Mucosa of descending colon (tissue), 3 donors: ENCODE measurements around the gene KCTD11. TPM values are rescaled to one million over a fixed set of nuclear protein-coding genes. Genes with fewer than 3 reads are reported as not detected.
"Not testable (repeated sequence)": the region's sequence is repeated elsewhere in the genome, so short reads cannot be mapped to it uniquely, and the experiment has no call there.

Source experiments
- ATAC-seq: fragments of 200-7000 bp; cut with Tn5 transposase; one replicate; pipeline ENCODE4 v1.9.1; 2020; ENCODE audit warnings: mild to moderate bottlenecking, moderate library complexity
- DNase-seq, 3 donors: peaks; one replicate each; pipeline ENCODE4 v3.0.0-alpha.2; 2020
- H3K36me3 ChIP-seq: fragments of 200-600 bp; one replicate; pipeline ENCODE4 v1.8.0; 2021; ENCODE audit warnings: low read depth, mild to moderate bottlenecking
- H3K4me1 ChIP-seq: fragments of 200-600 bp; one replicate; pipeline ENCODE4 v1.8.0; 2021; ENCODE audit warnings: low read depth, mild to moderate bottlenecking
- H3K4me3 ChIP-seq: fragments of 200-600 bp; one replicate; pipeline ENCODE4 v1.8.0; 2021; ENCODE audit warnings: mild to moderate bottlenecking
- H3K9me3 ChIP-seq: fragments of 200-600 bp; one replicate; pipeline ENCODE4 v1.8.0; 2021; ENCODE audit warnings: mild to moderate bottlenecking
- intact Hi-C, 2 donors: fragments of 100-400 bp; cut with DNase I in 1 of 2; cut with micrococcal nuclease in 1 of 2; formaldehyde crosslinking; loops; one replicate each; pipeline versions ENCODE4 v1.11.0 to v1.11.1; 2022; cut with DNase I, micrococcal nuclease
- total RNA-seq, 3 donors: library from RNA; stranded (reverse); fragmentation: NEBNext Ultra II Directional in 2 of 3; extraction: Animal tissue kit (Norgen Biotek cat#: 25700) in 2 of 3; gene quantifications; one replicate each; pipeline versions ENCODE4 v1.2.1 to v1.2.4, GENCODE V29; 2021 to 2023
- TF ChIP-seq, protein P1 (sequence below): fragments of 200-600 bp; IDR thresholded peaks from one replicate; pipeline ENCODE4 v1.8.0; 2022; ENCODE audit warnings: antibody characterized with exemption, mild to moderate bottlenecking
- donor health status: DM: no; HTN: no; CAD: no; lungs with moderate emphysema.
- donor health status: DM: no; HTN: no; CAD: no.
- donor health status: DM: no; HTN: yes; CAD: no.

Gene KCTD11
- total RNA-seq, 3 donors from 2014 or later, result 8.2 to 10.3 (median 8.5) TPM

DNA sequence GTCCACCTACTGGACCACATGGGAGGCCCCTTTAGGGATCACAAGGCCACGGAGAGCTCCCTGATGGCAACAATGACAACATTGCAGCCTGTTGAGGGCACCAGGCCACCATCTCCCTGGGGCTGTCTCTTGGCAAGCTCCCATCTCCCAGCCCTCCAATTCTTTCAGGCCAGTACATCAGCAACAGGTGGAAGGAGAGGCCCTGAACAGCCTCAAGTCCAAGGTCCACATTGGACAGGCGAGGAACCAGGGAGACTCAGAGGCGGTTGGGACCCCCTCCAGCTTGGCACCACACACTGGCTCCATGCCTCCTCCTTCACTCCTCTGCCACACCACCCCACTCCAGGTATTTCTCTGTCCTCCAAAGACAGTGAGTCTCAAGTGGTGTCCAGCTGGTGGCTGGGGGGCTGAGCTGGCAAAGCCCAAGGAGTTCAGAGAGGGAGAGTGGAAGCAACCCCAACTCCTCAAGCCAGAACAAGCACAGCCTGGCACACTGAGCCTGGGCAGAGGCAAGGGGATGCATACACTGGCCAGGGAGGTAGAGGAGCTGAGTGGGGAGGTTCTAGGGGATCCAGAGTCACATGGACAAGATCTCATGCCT lies 16.9 kb upstream of the KCTD11 start:
- no peaks in the 10 kb centered on the region for H3K36me3 ChIP-seq
- DNase-seq (peak in 1 of 3 donors; percentile 34), ATAC-seq (no peak)
- TF ChIP-seq, protein P1, sequence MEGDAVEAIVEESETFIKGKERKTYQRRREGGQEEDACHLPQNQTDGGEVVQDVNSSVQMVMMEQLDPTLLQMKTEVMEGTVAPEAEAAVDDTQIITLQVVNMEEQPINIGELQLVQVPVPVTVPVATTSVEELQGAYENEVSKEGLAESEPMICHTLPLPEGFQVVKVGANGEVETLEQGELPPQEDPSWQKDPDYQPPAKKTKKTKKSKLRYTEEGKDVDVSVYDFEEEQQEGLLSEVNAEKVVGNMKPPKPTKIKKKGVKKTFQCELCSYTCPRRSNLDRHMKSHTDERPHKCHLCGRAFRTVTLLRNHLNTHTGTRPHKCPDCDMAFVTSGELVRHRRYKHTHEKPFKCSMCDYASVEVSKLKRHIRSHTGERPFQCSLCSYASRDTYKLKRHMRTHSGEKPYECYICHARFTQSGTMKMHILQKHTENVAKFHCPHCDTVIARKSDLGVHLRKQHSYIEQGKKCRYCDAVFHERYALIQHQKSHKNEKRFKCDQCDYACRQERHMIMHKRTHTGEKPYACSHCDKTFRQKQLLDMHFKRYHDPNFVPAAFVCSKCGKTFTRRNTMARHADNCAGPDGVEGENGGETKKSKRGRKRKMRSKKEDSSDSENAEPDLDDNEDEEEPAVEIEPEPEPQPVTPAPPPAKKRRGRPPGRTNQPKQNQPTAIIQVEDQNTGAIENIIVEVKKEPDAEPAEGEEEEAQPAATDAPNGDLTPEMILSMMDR, result no peak
- intact Hi-C loops, result no loop called here
- H3K9me3 ChIP-seq, result no peaks in the 10 kb centered on the region
- peaks cover 3% of the 10 kb centered on the region for H3K4me1 ChIP-seq
- H3K4me3 ChIP-seq, result no peak overlapping the region

DNA sequence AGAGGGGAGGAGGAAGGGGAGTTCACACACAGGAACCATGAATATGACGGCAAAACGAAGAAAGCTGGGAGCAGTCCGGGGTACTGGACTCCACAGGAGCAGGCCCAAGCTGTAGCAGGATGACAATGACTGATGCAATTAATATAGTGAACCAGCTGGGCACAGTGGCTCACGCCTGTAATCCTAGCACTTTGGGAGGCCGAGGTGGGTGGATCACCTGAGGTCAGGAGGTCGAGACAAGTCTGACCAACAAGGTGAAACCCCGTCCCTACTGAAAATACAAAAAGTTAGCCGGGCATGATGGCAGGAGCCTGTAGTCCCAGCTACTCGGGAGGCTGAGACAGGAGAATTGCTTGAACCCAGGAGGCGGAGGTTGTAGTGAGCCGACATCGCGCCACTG lies 16.2 kb upstream of the KCTD11 start:
- ATAC-seq, DNase-seq, H3K9me3 ChIP-seq, H3K4me1 ChIP-seq, H3K4me3 ChIP-seq, intact Hi-C loops, H3K36me3 ChIP-seq: not testable (repeated sequence)

GRCh38 chr17:7336240-7337175 lies 15.5 kb upstream of the KCTD11 start, which contains the start of gene ACAP1:
Gene ACAP1 (plus strand): TSS chr17:7336529. CDS start chr17:7336735, 206 bp downstream.
- TF ChIP-seq, protein P1, result no peak
- Histone ChIP-seq H3K4me3 (peak within 1 kb of the TSS; percentile 4), H3K4me1 (no peaks in the 10 kb centered on the region), H3K36me3 (no peaks in the 10 kb centered on the region), H3K9me3 (no peaks in the 10 kb centered on the region)
- DNase-seq, result peak; percentile 72 to 92 (median 82)
- intact Hi-C loops, result no loop called here
- ATAC-seq, result peak; percentile 92

DNA sequence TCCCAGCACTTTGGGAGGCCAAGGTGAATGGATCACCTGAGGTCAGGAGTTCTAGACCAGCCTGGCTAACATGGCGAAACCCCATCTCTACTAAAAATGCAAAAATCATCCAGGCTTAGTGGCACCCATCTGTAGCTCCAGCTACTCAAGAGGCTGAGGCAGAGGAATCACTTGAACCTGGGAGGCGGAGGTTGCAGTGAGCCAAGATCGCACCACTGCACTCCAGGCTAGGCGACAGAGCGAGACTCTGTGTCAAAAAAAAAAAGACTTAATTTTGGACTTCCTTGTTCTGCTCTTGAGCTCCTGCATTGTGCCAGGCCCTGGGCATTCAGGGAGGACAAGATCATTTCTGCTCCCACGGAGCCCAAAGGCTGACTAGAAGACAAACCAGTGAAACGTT lies 14.4 kb upstream of the KCTD11 start:
- ATAC-seq, H3K4me1 ChIP-seq, H3K36me3 ChIP-seq, H3K4me3 ChIP-seq, intact Hi-C loops, DNase-seq, H3K9me3 ChIP-seq: not testable (repeated sequence)

DNA sequence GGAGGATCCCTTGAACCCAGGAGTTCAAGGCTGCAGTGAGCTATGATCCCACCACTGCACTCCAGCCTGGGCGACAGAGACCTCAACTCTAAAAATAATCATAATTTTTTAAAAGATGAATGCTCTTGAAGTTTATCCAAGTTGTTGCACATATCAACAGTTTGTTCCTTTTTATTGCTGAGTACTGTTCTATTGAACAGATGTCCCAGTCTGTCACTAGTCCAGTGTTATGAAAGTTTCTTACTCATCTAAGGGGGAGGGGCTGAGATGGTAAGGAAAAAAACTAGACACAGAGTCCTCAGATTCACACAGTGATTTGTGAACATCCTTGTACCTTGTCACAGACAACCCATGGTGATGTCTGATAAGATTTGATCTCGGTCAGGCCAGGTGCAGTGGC lies 11.8 kb upstream of the KCTD11 start:
- no peak for ATAC-seq
- Histone ChIP-seq H3K4me3 (no peak overlapping the region), H3K4me1 (no peaks in the 10 kb centered on the region), H3K36me3 (no peaks in the 10 kb centered on the region), H3K9me3 (no peaks in the 10 kb centered on the region)
- intact Hi-C loops, result loop anchor here in 1 of 2 donors (10.0 kb wide), 1 partner anchor 65 kb away; no protein-coding TSS in a partner anchor
- no peak for DNase-seq
- TF ChIP-seq, protein P1, result no peak

GRCh38 chr17:7341842-7342241 lies 10.1 kb upstream of the KCTD11 start:
- Histone ChIP-seq H3K9me3 (no peaks in the 10 kb centered on the region), H3K36me3 (no peaks in the 10 kb centered on the region), H3K4me1 (no peaks in the 10 kb centered on the region), H3K4me3 (no peak overlapping the region)
- ATAC-seq, result no peak
- intact Hi-C loops, result loop anchor here in 1 of 2 donors (10.0 kb wide), 1 partner anchor 67 kb away; no protein-coding TSS in a partner anchor
- no peak for DNase-seq
- TF ChIP-seq, protein P1, result no peak
